Psoas muscle (tissue), 8 donors: Measurements from ENCODE around the gene ZC3H18. TPM values are rescaled to one million over a fixed set of nuclear protein-coding genes. Genes with fewer than 3 reads are reported as not detected.

Experiments
- ATAC-seq, 4 donors: fragments of 200-7000 bp; cut with Tn5 transposase; one replicate each; pipeline ENCODE4 v1.9.1; 2020; ENCODE audit warnings: moderate library complexity in 3 of 4, mild to moderate bottlenecking in 2 of 4
- DNase-seq, 2 donors: peaks; one replicate each; pipeline ENCODE4 v3.0.0-alpha.2; 2020
- H3K27ac ChIP-seq: fragments of 200-600 bp; one replicate; pipeline ENCODE4 v1.8.0; 2022
- H3K27me3 ChIP-seq, 3 donors: fragments of 200-600 bp in 1 of 3; one replicate each; pipeline versions ENCODE4 v1.6.1 to v1.8.0; 2013 to 2022; ENCODE audit warnings: low read length in 2 of 3, mild to moderate bottlenecking in 2 of 3, moderate library complexity in 1 of 3; ENCODE audit not compliant: insufficient read depth in 3 of 3
- H3K36me3 ChIP-seq, 2 donors: fragments of 200-600 bp in 1 of 2; one replicate each; pipeline versions ENCODE4 v1.6.1 to v1.8.0; 2013 to 2022; ENCODE audit warnings: low read depth in 1 of 2, mild to moderate bottlenecking in 1 of 2, moderate library complexity in 1 of 2; ENCODE audit not compliant: insufficient read depth in 1 of 2
- H3K4me1 ChIP-seq: fragments of 200-600 bp; one replicate; pipeline ENCODE4 v1.8.0; 2022
- H3K4me3 ChIP-seq: fragments of 200-600 bp; one replicate; pipeline ENCODE4 v1.8.0; 2022; ENCODE audit warnings: mild to moderate bottlenecking
- H3K9me3 ChIP-seq: fragments of 200-600 bp; one replicate; pipeline ENCODE4 v1.8.0; 2022
- CTCF ChIP-seq: fragments of 200-600 bp; IDR thresholded peaks from one replicate; pipeline ENCODE4 v1.8.0; 2022; ENCODE audit warnings: antibody characterized with exemption
- WGBS, 3 donors: extraction: QIAGEN DNeasy Blood & Tissue Kit; methylation state at CpG; one replicate each; pipeline versions ENCODE4 v1.1.6 to v1.1.7; 2013; 5-methylcytosine and 5-hydroxymethylcytosine counted together
- intact Hi-C, 2 donors: fragments of 100-400 bp; cut with DNase I; formaldehyde crosslinking; loops; one replicate each; pipeline versions ENCODE4 v1.11.0 to v1.14.2; 2022
- polyA plus RNA-seq, 3 donors: library from polyadenylated mRNA; stranded (reverse); fragments of 200-250 nt; gene quantifications; one replicate each; pipeline ENCODE4 v1.2.3, GENCODE V29; 2013
- total RNA-seq, 4 donors: library from RNA; stranded (reverse); fragmentation: NEBNext Ultra II Directional in 2 of 4; extraction: Animal tissue kit (Norgen Biotek cat#: 25700) in 2 of 4; gene quantifications; one replicate each; pipeline versions ENCODE4 v1.2.1 to v1.2.4, GENCODE V29; 2021 to 2023
- donor health status: healthy with polysubstance abuse.
- donor health status: DM: no; HTN: no; CAD: no; lungs with moderate emphysema.
- donor health status: Bipolar disorder and iron deficiency.
- donor health status: healthy.
- donor health status: DM: yes; HTN: yes; CAD: no.
- donor health status: DM: no; HTN: no; CAD: no.
- donor health status: DM: no; HTN: no; CAD: no.
- donor health status: DM: yes; HTN: yes; CAD: no.

ZC3H18 gene
- total and polyA plus RNA-seq, 7 donors: 19.9 to 36.0 (median 28.5) TPM

DNA sequence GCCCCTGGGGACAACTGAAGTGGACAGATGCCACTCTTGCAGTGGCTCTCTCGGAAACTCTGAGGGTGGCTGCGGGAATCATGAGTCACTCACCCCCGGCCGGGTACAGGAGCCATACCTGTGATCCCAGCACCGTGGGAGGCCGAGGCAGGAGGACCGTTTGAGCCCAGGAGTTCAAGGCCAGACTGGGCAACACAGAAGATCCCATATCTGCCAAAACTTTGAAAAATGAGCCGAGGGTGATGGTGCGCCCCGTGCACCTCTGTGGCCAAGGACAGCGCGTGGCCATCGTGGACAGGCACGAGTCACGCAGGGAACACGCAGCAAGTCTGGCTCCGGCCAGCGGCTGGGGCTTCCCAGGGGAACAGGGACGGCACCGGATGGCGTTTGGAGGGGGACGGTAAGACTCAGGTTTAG is 41.3 kb upstream of the ZC3H18 start:
- intact Hi-C loops: loop anchor here (1.0 to 10.0 kb wide), 3 partner anchors 86 to 334 kb away; no protein-coding TSS in a partner anchor
- H3K27ac ChIP-seq: no peak overlapping the region
- ATAC-seq: no peak
- peaks cover 0 to 2% (median 0%) of the 10 kb centered on the region in 3 donors for H3K27me3 ChIP-seq
- DNase-seq: peak in 1 of 2 donors; percentile 7
- H3K4me1 ChIP-seq: peaks cover 61% of the 10 kb centered on the region
- H3K36me3 ChIP-seq: no peaks in the 10 kb centered on the region
- H3K9me3 ChIP-seq: no peaks in the 10 kb centered on the region
- WGBS, 3 donors: 83 to 89% (median 84%) methylated on average over 22 of the region's 22 CpGs
- no peak overlapping the region for H3K4me3 ChIP-seq
- no peak for TF ChIP-seq CTCF

DNA sequence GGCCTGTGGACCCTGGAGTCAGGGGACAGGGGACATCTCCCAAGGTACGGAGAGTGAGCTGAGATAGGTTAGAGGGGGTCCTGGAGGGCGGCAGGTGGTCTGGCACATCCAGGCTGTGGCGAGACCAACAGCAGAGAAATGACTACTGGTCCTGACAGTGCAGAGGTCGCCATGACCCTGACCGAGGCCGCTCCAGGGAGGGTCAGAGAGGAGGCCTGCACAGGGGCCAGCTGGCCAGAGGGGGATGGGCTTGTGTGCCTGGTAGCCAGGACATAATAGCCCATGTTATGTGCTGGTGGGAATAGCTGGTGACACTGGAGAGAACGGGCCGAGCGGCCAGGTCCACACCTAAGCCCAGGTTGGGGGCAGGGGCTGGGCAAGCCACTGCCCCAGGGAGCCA is 40.6 kb upstream of the ZC3H18 start:
- no peaks in the 10 kb centered on the region for H3K27me3 ChIP-seq
- H3K4me3 ChIP-seq: no peak overlapping the region
- peaks cover 56% of the 10 kb centered on the region for H3K4me1 ChIP-seq
- DNase-seq: peak in 1 of 2 donors; percentile 12
- intact Hi-C loops: loop anchor here (1.0 to 10.0 kb wide), 3 partner anchors 86 to 335 kb away; no protein-coding TSS in a partner anchor
- TF ChIP-seq CTCF: no peak
- 66 to 76% (median 74%) methylated on average over 9 of the region's 9 CpGs for WGBS, 3 donors
- H3K36me3 ChIP-seq: no peaks in the 10 kb centered on the region
- ATAC-seq: no peak
- H3K27ac ChIP-seq: peak overlapping the region; percentile 3
- no peaks in the 10 kb centered on the region for H3K9me3 ChIP-seq

GRCh38 chr16:88530051-88530857 is 39.9 kb upstream of the ZC3H18 start:
- TF ChIP-seq CTCF: no peak
- H3K27me3 ChIP-seq: no peaks in the 10 kb centered on the region
- intact Hi-C loops: no loop called here
- H3K36me3 ChIP-seq: no peaks in the 10 kb centered on the region
- no peak overlapping the region for H3K4me3 ChIP-seq
- peaks cover 54% of the 10 kb centered on the region for H3K4me1 ChIP-seq
- no peaks in the 10 kb centered on the region for H3K9me3 ChIP-seq
- DNase-seq (peak in 1 of 2 donors; percentile 15), ATAC-seq (peak in 1 of 4 donors; percentile 38)
- 57 to 72% (median 62%) methylated on average over 21 to 27 of the region's 27 CpGs for WGBS, 3 donors
- peak overlapping the region; percentile 32 for H3K27ac ChIP-seq

GRCh38 chr16:88530858-88531203 is 39.4 kb upstream of the ZC3H18 start:
- no peak overlapping the region for H3K4me3 ChIP-seq
- intact Hi-C loops: no loop called here
- ATAC-seq (no peak), DNase-seq (no peak)
- H3K4me1 ChIP-seq: peaks cover 52% of the 10 kb centered on the region
- H3K27ac ChIP-seq: no peak overlapping the region
- H3K27me3 ChIP-seq: no peaks in the 10 kb centered on the region
- TF ChIP-seq CTCF: no peak
- H3K9me3 ChIP-seq: no peaks in the 10 kb centered on the region
- 73 to 86% (median 79%) methylated on average over 11 of the region's 11 CpGs for WGBS, 3 donors
- no peaks in the 10 kb centered on the region for H3K36me3 ChIP-seq
